Endothelial cell of hepatic sinusoid (primary cell): ENCODE data around the gene LOXL3.

ENCODE experiments used
- in situ Hi-C: cut with HindIII; loops from 2 replicates; pipeline ENCODE4 v1.10.0; 2017; ENCODE audit warnings: low sequenced_read_pairs

LOXL3 gene

GRCh38 chr2:74512744-74513604, 40.8 kb downstream of the LOXL3 start:
- in situ Hi-C loops, result no loop called here

DNA sequence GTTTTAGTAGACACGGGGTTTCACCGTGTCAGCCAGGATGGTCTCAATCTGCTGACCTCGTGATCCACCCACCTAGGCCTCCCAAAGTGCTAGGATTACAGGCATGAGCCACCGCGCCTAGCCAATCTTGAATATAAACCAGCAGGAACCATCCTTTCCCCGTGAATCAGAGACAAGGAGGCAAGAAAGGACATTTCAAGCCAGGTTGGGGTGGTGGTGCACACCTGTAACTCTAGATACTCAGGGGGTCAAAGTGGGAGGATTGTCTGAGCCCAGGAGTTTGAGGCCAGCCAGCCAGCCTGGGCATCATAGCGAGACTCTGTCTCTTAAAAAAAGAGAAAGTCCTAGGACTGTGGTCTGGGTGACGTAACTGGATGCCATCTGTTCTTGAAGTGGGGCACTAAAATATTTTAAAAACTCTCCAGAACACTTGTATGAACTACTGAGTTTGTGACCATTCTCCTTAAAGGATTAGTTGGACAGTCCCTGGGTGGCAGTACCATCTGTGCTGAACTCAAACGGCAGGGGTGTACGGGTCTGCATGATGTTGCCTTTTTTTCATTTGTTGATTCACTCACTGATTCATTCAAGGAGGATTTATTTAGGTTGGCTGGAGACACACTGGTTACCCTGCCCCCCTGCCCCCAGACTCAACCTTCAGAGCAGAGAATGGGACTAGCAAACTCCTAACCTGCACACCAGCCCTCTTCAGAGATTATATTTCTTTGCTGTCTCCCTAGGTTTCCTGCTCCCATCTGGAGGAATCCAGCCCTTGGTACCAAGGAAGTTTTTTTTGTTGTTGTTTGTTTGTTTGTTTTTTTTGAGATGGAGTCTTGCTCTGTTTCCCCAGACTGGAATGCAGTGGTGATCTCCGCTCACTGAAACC, 42.4 kb downstream of the LOXL3 start:
- in situ Hi-C loops, result no loop called here

GRCh38 chr2:74510272-74510671, 43.5 kb downstream of the LOXL3 start:
- in situ Hi-C loops, result no loop called here

DNA sequence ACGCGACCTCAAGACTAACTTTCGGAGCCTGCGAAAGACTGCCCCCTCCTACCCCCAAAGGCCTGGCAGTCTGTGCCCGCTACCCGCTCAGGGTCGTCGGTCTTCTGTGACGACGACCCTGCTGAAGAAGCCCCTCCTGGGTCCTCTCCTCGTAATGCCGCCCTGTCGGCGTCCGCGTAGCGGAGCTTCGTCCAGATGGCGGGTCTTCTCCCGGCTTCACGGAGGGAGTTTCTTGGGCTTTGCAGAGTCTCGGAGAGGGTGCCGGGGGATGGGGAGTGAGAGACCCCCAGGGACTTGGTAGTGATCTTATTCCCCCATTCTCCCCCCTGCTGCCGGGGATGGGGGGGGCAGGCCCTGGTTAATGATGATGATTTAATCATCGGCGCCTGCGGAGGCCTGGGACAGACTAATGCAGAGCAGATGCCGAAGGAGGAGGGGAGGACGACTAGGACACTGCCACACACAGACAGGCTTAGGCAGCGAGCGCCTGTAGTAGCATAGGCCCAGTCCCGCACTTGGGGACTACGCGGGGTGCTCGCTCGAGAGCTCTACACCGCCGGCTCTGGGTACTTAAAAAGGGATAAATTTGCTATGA, 45.7 kb downstream of the LOXL3 start:
- in situ Hi-C loops, result no loop called here

GRCh38 chr2:74507145-74507925, 46.4 kb downstream of the LOXL3 start, which contains the start of gene PCGF1:
Gene PCGF1, minus strand, starts transcription at chr2:74507695. Its CDS starts 27 bp downstream, at chr2:74507668.
- in situ Hi-C loops, result no loop called here

DNA sequence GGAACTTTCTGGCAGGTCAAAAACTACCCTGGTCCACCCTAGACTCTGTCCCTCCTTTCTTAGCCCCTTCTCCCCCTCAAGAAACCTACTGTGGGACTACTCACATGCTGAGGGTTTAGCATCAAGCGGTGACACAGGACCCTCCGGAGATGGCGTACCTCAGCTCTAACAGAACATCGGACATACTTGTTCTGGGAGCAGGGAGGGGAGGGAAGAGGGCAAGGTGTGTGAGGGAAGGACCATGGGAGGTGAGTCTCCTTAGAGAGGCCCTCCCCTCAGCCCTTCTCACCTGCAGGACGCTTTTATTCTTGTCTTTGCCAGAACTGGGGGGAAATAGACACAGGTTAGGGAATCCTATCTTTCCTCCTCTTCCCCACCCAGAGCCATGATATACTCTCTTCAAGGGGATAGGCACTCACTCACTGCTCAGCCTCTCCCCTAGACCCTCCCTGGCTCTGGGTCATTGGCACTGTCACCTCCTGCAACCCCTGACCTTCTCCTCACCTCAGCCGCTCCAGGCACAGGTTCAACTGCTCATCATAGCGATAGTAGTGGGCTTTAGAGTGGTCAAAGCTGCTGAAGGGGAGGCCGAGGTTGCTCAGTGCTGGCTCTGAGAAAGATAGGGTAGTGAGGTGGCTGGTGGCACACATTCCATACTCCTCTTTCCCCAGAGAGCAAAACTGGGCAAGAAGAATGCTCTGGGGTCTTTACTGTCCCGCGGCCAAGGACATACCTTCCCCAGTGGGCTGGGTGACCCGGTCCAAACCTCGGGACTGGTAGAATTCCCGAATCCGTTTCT, 48.1 kb downstream of the LOXL3 start:
- in situ Hi-C loops, result no loop called here

DNA sequence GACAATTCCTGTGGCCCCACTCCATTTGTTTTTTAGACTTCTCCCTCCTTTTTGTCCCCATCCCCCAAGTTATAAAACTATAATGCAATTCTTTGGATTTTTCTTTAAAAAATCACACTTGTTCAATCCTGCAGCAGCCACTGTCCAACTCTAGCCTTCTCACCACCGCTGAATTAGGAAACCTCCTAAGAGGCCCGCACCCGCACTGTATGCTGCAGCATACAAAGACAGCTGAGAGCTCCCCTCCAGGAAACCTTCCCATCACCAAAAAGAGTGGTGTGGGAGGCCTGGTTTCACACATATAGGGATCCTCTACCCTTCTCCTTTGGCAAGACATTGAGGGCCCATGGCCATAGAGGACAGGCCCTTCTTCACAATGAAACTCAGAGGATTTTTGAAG, 49.2 kb downstream of the LOXL3 start:
- in situ Hi-C loops, result no loop called here

- in situ Hi-C loops, result no loop called here
These were observed 50.0 kb downstream of the LOXL3 start for GRCh38 chr2:74503506-74504475.

DNA sequence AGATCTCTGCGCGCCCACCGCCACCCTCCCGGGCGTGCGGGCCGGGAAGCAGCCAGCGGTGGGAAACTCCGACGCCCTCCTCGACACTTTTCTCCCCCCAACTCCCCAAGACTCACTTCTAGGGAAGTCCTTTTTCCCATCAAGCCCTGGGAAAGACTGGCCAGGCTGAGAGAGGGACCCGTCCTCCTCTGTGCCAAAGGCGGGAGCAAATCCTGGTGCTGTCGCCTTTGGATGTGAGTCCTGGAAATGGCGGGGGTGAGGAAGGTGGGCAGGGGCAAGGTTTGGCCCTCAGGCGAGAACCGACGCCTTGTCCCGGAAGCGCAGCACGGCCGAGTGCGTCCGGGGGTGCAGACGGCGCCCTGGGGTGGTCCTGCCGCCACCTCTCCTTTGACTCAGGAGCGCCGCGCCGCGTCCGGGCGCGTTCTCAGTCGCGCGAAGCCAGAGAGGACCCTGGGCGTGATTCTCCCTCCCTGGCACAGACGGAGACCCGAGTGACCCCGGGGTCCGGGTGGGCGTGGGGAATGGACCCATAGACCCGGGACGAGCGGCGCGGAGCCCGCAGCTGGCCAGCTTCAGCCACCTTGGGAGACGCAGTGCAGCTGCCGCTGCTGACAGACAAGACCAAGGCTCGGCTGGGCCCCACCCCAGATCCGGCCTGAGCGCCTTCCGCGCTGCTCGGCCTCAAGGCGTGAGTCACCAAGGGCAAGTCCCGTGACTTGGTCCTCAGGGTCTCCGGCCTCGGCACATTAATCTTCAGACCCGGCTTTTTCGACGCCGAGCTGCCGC, 50.8 kb downstream of the LOXL3 start:
- in situ Hi-C loops, result no loop called here

DNA sequence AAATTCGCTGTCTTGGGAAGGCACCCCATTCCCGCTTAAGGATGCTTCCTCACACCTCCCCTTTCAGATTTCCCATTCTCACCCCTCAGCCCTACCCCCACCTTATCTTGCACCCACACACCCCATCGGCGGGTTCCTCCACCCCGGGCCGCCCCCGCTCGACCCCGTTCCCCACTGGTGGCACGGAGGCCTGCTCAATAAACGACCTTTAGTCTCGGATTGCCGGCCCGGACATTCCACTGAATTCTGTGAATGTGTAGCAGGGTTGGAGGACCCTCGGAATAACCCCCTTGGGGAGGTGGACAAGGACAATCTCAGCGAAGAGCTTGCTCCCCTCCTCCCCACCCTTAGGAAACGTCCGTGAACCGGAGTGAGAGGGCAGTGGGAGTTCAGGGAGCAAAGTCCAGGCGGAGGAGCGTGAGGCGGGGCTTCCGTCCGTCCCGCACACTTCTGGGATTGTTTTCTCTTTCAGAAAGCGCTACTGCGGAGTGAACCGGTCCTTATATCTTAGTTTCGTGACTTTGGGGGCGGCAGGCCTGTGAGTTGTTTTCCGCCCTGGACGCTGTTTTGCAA, 51.5 kb downstream of the LOXL3 start:
- in situ Hi-C loops, result no loop called here

- in situ Hi-C loops, result no loop called here
These were observed 52.2 kb downstream of the LOXL3 start for GRCh38 chr2:74501335-74502071.

DNA sequence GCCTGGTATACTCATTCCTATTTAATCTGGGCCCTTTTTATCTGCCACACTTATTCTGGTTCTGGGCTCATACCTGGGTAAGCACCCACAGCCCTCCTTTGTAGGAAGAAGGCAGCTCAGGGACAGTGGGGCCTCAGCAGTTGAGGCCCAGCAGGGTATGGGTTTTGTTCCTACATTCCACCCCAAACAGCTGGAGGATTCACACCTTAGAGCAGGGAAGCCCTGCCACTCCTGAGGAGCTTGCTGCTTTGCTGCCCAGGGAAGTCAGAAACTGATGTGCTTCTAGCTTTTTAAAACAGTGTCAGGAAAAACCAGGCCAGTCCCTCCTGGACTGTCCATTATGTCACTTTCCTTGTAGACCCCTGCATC, 53.2 kb downstream of the LOXL3 start:
- in situ Hi-C loops, result no loop called here

GRCh38 chr2:74499940-74500577, 53.7 kb downstream of the LOXL3 start:
- in situ Hi-C loops, result no loop called here

DNA sequence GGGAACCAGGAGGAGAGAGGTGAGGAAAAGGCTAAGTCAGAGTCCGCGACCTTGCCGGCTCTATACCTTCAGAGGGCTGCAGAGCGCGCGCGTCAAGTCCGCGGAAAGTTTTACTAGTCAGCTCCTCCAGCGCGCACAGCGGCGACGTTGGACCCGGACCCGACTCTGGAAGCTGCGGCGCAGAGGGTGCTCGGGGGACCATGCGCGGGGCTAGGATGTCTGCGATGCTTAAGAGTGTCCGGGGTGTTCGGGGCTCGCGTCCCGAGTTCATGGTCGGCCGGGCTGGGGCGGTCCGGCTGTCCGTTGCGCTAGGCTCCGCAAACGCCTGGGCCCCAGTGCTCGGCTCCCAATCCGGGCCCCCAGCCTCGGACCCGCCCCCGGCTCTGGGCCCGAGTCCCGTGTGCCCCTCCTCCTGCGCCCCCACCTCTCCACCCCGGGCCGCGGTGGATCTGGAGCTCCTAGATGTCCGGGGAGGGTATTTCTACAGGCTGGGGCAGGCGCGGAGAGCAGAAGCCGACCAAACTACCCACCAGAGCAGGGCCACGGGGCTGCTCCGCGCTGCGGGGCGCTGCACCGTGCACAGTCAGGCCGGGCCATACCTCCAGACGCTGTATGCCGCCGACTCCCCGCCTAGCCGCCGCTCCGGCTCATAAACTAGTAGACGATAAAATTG, 54.3 kb downstream of the LOXL3 start, which contains the start of gene LBX2:
TSS of gene LBX2 (minus strand) at position 337 of the 673 bp plus-strand sequence. CDS start at position 271, 66 bp downstream.
- in situ Hi-C loops, result no loop called here

GRCh38 chr2:74498500-74499266, 55.1 kb downstream of the LOXL3 start:
- in situ Hi-C loops, result no loop called here
